Gastrocnemius medialis (tissue), 4 donors: ENCODE results near the gene PIERCE2.

Experiments
- POLR2A ChIP-seq, 2 donors: fragments of 450-650 bp; IDR thresholded peaks; one replicate each; pipeline ENCODE4 v1.6.1; 2017; ENCODE audit warnings: antibody characterized with exemption in 2 of 2, mild to moderate bottlenecking in 2 of 2, moderate library complexity in 2 of 2
- TF ChIP-seq, protein P1 (sequence below), 5 experiments: fragments of 450-650 bp in 3 of 5; fragments of 200-600 bp in 2 of 5; sonication (generic) in 2 of 5; IDR thresholded peaks in 4 of 5; conservative IDR thresholded peaks in 1 of 5; 1 replicate in 4 of 5; 2 replicates in 1 of 5; pipeline ENCODE4 v1.5.1; 2016 to 2019; ENCODE audit warnings: antibody characterized with exemption in 5 of 5, mild to moderate bottlenecking in 3 of 5, moderate library complexity in 3 of 5

DNA sequence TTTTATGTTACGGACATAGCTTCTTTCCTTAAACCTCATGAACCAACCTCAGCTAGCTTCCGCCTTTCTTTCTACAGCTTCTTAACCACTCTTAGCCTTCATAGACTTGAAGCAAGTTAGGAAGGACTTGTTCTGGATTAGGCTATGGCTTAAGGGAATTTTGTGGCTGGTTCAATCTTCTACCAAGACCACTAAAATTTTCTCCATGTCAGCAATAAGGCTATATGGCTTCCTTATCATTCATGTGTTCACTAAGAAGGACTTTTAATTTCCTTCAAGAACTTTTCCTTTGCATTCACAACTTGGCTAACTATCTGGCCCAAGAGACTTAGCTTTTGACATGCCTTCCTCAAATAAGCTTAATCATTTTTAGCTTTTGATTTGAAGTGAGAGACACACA, 24.6 kb upstream of the PIERCE2 start:
- TF ChIP-seq, protein P1, sequence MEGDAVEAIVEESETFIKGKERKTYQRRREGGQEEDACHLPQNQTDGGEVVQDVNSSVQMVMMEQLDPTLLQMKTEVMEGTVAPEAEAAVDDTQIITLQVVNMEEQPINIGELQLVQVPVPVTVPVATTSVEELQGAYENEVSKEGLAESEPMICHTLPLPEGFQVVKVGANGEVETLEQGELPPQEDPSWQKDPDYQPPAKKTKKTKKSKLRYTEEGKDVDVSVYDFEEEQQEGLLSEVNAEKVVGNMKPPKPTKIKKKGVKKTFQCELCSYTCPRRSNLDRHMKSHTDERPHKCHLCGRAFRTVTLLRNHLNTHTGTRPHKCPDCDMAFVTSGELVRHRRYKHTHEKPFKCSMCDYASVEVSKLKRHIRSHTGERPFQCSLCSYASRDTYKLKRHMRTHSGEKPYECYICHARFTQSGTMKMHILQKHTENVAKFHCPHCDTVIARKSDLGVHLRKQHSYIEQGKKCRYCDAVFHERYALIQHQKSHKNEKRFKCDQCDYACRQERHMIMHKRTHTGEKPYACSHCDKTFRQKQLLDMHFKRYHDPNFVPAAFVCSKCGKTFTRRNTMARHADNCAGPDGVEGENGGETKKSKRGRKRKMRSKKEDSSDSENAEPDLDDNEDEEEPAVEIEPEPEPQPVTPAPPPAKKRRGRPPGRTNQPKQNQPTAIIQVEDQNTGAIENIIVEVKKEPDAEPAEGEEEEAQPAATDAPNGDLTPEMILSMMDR (IDR thresholded peaks at IDR 0.05 in 4 of 5, conservative IDR thresholded peaks at IDR 0.05 in 1 of 5): no peak
- no peak for TF ChIP-seq POLR2A (IDR thresholded peaks at IDR 0.05)
